Non-pigmented ciliary epithelial cell (primary cell): Measurements from ENCODE around the gene MED20.

ENCODE experiments used
- DNase-seq: peaks from one replicate; pipeline ENCODE4 v3.0.0-alpha.2; 2010; ENCODE audit warnings: low read depth

The MED20 gene

DNA sequence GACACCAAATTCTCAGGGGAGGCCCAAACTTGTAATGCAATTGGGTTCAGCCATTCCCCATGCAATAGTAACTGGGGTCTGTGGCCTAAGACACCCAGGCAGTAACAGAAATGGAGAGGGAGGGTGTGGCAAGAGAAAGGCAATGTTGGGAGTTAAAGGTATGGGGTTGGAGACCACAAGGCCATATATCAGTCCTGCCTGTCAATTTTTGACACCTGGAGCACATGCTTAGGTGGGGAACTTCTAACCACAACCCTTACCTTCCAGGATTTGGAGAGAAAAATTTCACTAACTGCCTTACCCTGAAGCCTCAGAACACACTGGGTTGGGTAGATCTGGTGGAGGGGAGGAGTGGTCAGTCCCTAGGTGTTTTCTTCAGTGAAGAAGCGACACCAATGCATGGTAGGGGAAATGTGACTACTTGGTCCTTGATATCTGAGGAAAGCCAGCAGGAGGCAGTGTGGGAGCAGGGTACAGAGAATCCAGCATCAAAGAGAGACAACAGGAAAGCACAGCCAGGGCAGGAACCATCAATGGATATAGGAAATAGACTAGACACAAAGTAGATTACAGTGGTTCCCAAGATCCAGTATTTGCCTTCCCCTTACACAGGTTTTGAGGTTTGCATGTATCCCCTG is 18.9 kb downstream of the MED20 start:
- no peak for DNase-seq

- DNase-seq = no peak
Measured at GRCh38 chr6:41900861-41901260, 20.1 kb downstream of the MED20 start.

DNA sequence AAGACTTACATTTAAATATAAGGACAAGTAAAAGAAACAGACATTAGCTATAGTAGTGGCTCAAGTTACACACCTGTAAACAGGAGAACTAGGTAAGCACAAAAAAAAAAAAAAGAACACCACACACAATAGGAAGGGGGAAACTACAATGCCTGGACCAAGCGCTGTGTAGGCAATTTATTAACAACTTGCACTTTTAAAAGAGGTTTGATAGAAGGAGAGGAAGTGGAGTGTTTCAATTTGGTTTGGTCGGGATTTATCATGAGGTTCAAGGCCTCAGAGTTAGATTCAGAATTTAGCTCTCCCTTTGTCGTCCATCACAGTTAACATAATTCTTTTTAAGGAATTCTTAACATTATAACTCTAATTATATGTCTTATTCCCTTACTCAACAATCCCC is 24.7 kb downstream of the MED20 start:
- DNase-seq = no peak

GRCh38 chr6:41895300-41896233 is 25.4 kb downstream of the MED20 start, which contains the start of gene USP49:
Gene USP49 (minus strand): TSS chr6:41895375. CDS start chr6:41806983, 88,392 bp downstream.
- DNase-seq = peak; percentile 40

DNA sequence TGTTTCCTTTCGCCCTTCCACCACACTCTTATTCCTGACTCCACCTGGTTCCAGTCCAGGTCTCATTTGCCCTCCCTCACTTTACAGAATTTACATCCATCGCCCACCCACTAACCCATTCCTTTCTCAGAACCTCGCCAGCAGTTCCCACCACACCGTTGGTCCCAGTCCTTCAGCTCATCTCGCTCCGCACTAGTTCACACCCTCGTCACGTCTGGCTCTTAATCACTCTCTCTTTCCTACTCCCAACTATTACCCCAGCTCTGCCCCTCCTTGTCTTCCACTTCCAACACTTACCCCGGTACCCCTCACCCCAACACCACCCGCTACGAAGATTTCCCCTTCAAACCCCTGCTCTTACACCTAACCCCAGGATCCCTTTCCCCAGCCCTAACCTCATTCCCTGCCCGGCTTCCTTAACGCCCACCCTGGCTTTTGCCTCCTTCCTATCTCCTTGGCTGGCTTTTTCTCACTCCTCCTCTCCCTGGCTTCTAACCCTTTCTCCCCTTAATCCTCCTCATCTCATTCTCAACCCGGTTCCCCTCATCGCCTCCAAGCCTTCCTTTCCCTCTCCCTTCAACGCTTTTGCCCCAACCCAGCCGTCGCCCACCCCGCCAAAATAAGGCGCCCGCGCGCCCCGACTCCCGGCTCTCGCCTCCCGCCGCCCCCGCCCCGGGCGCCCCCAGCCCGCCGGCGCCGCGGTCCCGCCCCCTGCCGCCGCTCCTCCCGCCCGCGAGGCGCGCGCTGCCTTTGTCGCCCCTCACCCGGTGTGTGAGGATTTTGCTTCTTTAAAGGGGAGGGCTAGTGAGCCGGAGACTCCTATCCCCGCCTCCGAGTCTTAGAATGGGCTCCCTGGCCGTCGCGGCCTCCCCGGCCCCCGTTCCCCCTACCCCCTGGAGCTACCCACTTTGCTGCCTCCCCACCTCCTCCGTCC is 26.3 kb downstream of the MED20 start:
- no peak for DNase-seq

- DNase-seq = no peak
Measured at GRCh38 chr6:41892921-41893564, 27.9 kb downstream of the MED20 start.

DNA sequence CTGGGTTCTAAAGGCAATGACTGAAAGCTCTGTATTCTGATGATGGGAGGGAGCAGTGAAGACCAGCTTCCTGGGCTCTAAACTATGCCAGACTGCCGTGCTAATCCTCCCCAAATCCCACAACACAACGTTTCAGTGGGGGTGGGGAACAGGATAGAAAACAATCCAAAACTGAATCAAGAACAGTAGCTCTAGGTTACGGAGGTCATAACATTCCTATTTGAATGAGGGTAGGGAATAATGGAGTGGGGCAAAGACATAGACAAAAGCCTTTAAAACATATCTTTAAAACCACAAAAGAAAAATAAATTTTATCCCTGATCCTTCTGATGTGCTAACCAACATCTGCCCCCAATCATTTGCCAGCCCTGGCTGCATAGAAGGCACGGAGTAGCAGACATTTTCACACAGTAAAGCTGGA is 33.6 kb downstream of the MED20 start:
- no peak for DNase-seq

DNA sequence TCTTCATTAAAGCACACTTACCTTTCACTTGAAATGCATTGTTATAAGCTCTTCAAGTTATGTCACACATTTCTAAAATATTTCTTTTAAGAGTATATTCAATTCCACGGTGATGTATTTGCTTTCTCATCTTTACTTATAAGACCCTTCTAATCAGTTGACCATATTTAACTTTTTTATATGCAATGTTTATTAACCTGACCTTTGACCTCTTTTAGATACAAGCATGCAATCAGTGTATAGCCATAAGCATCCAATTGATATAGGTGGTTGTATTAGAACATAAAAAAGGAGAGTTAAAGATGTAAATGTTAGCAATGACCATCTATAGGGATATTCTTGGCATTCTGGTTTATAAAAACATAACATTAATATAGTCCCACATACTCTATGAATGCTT is 35.0 kb downstream of the MED20 start:
- no peak for DNase-seq

DNA sequence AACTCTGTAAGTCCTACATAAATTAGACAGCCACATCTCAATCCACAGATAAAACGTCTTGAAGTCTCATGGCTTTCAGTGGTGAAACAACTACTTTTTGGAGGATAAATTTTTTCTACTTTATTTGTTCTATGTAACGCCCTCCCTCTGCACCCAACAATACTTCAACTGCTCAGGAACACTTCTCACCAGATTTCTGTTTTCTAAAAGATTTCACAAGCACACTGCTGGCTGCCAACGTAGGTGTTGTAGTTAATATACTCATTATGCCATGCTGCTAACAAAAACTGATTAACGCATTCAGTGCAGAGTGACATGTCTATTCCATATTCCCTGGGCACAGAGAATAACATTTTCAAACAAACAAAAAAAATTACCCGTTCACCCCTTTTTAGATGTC is 36.0 kb downstream of the MED20 start:
- no peak for DNase-seq

DNA sequence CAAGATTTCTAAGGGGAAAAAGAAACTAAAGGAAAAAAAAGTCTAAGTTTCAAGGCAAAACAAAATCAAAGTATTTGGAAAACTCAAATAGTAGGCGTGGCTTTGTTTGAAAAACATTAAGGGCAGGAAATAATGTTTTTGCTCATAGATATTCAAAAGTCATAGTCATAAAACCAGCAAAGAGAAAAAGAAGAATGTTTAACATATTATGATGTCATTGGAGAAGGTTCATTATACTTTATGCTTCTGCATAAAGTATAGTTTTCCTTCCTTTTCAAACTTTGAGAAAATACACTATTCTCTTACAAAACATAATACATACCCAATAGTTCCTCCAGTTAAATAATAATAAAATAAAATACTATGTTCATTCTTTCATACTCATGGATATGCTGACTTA is 39.4 kb downstream of the MED20 start:
- no peak for DNase-seq

DNA sequence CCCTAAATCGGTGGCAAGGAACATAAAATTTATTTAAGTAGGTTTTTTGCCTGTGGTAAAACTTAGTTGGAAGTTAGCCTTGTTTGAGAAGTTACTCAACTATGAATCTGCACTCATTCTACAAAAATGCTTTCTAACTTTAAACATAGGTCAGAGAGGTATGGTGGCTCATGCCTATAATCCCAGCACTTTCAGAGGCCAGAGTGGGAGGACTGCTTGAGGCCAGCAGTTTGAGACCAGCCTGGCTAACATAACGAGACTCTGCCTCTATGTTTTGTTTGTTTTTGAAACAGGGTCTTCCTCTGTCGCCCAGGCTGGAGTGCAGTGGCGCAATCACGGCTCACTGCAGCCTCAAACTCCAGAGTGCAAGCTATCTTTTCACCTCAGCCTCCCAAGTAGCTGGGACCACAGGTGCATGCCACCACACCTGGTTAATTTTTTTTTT is 42.0 kb downstream of the MED20 start:
- DNase-seq = peak; percentile 36

DNA sequence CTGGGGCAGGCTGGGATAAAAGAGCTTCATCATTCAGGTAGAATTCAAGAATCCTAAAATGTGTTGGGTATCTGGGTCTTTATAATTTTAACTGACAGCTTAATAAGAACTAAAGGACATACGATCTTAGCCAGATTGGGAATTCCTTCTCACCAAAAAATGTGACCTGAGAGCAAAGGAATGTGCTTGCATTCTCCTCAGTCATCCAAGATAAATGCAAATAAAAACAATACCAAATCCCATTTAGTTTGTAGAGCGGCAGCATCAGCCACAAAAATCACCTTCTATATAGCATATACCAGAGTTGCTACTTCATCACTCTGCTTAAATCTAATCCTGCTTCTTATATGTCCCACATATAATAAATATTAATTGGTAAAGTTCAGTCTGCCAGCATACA is 42.7 kb downstream of the MED20 start:
- DNase-seq = peak; percentile 58

- no peak for DNase-seq
Measured at GRCh38 chr6:41877051-41877680, 43.8 kb downstream of the MED20 start.

DNA sequence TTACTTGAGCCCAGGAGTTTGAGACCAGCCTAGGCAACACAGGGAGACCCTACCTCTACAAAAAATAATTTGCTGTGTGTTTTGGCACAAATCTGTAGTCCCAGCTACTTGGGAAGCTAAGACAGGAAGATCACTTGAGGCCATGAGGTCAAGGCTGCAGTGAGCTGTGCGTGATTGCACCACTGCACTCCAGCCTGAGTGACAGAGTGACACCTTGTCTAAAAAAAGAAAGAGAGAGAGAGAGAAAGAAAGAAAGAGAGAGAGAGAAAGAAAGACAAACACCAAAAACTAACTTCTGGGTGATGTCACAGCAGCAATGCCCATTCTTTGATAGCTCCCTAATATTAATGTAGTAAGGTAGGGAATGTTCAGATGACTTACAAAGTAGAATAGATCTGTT is 46.2 kb downstream of the MED20 start:
- no peak for DNase-seq

DNA sequence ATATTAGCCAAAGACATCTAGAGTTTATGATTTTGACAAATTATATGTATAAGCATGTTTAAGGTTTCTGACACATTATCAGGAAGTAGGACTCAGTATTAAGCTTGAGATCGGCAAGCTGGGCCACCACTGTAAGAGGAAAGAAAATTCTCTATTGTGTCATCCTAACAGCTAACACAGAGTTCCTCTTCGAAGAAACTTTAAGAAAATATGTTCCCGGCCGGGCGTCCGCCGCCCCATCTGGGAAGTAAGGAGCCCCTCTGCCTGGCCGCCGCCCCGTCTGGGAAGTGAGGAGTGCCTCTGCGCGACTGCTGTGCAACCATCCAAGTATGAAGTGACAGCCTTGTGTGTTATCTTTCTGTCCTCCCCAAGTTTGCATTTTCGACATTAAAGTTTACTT is 48.8 kb downstream of the MED20 start:
- DNase-seq = no peak

DNA sequence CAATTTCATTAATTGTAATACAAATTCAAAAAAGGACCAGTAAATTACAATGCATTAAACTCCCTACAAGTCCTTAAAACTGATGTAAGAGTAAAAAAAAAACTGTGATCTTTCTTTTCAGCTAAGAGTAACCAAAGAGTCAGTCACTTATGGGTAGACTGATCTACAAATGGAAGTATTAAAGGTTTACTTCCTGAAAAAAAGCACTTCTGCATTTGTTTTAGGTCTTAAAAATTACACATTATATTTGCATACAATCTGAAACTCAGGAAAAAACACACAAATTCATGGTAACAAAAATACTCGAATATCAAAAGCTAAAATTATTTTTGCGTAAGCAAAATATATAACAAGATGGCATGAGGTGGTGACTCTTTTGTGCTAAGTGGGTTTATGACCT is 49.2 kb downstream of the MED20 start:
- DNase-seq = no peak

- no peak for DNase-seq
Measured at GRCh38 chr6:41859356-41859755, 61.6 kb downstream of the MED20 start.

DNA sequence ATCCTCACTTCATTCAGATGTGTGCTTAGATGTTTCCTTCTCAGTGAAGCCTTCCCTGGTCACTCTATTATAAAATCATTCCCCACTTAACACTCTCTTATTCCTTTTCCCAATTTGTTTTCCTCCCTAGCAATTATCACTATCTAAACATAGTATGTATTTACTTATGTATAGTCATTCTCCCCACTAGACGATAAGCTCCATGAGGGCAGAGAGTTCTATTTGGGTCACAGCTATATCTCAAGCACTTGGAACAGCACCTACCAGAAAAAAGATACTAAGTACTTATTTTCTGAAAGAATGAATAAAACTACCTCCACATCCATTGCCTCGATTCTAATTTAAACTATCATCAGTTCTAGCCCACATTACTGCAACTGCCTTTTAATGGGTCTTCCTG is 62.2 kb downstream of the MED20 start:
- no peak for DNase-seq
